Measurements from ENCODE around the gene AWAT1.

DNA sequence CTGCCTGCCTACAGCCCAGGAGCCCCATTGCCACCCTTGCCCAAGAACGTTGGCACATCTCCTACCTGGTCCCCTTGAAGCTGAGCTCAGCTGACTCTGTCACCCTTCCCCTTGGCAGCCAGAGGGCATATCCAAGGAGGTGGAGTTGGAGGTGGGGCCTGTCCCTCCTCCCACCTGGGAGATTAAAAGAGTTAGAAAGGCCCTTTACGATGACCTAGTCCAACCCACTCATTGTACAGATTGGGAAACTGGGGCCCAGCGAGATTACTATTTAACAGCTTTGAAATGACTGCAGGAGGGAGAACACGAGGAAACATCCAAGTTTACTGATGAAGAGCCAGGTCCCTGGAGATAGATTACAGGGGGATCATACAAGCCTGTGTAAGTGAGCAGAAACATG is 25.6 kb downstream of the AWAT1 start, which contains the start of gene P2RY4:
- TF ChIP-seq POLR2A (IDR thresholded peaks at IDR 0.05; ENCODE audit: low read depth, low read length), result no peak
- TF ChIP-seq POLR2AphosphoS5 (IDR thresholded peaks at IDR 0.05; ENCODE audit: low read depth, low read length), result no peak
